PC-3 (cell line): ENCODE data around the gene RAB37. TPM values are rescaled to one million over a fixed set of nuclear protein-coding genes. Genes with fewer than 3 reads are reported as not detected.

Source experiments
- ATAC-seq: fragments of 200-7000 bp; cut with Tn5 transposase; 2 replicates; pipeline ENCODE4 v1.9.1; 2020; ENCODE audit warnings: mild to moderate bottlenecking, moderate library complexity
- BruUV-seq: library from RNA; stranded (reverse); fragments of 400-500 nt; replicated peaks from 2 replicates; lab custom pipeline; 2021; lab: Mats Ljungman, UMichigan
- CTCF ChIA-PET: fragments of 300-600 bp; sonication (Branson Sonifier 250); formaldehyde crosslinking; loops from one replicate; lab custom pipeline; 2022; ENCODE audit warnings: antibody characterized with exemption; lab: Charles Lee
- POLR2A ChIA-PET: fragments of 300-600 bp; sonication (Branson Sonifier 250); formaldehyde crosslinking; loops from one replicate; lab custom pipeline; 2022; ENCODE audit warnings: antibody characterized with exemption; ENCODE audit not compliant: unreplicated experiment; lab: Charles Lee
- DNase-seq: peaks from one replicate; pipeline ENCODE4 v3.0.0-alpha.2; 2015
- H2AFZ ChIP-seq: fragments of 300-600 bp; sonication (generic); 2 replicates; pipeline ENCODE4 v1.6.0; 2016; ENCODE audit warnings: antibody characterized with exemption, low read length
- H3F3A ChIP-seq: fragments of 300-600 bp; sonication (generic); one replicate; pipeline ENCODE4 v1.6.0; 2017; ENCODE audit warnings: antibody characterized with exemption, low read length, control low read depth, mild to moderate bottlenecking; ENCODE audit not compliant: unreplicated experiment
- H3K27ac ChIP-seq: fragments of 300-600 bp; sonication (generic); 2 replicates; pipeline ENCODE4 v1.5.1; 2016; ENCODE audit warnings: mild to moderate bottlenecking, low read length
- H3K27me3 ChIP-seq: fragments of 300-600 bp; sonication (generic); 2 replicates; pipeline ENCODE4 v1.6.1; 2016; ENCODE audit warnings: low read length, mixed read lengths
- H3K36me3 ChIP-seq: fragments of 300-600 bp; sonication (generic); 2 replicates; pipeline ENCODE4 v1.6.1; 2016; ENCODE audit warnings: low read depth, mixed run types, low read length, mixed read lengths
- H3K4me1 ChIP-seq: fragments of 300-600 bp; sonication (generic); 2 replicates; pipeline ENCODE4 v1.5.1; 2016; ENCODE audit warnings: low read length; ENCODE audit not compliant: insufficient read depth
- H3K4me2 ChIP-seq: fragments of 300-600 bp; sonication (generic); 2 replicates; pipeline ENCODE4 v1.6.0; 2016; ENCODE audit warnings: low read length
- H3K4me3 ChIP-seq: fragments of 300-600 bp; sonication (generic); 2 replicates; pipeline ENCODE4 v1.5.1; 2016; ENCODE audit warnings: mild to moderate bottlenecking, low read length, mixed read lengths
- H3K79me2 ChIP-seq: fragments of 300-600 bp; sonication (generic); 2 replicates; pipeline ENCODE4 v1.6.1; 2017; ENCODE audit warnings: low read length, mixed read lengths
- H3K9ac ChIP-seq: fragments of 300-600 bp; sonication (generic); 2 replicates; pipeline ENCODE4 v1.6.0; 2016; ENCODE audit warnings: mild to moderate bottlenecking, low read length
- H3K9me2 ChIP-seq: fragments of 300-600 bp; sonication (generic); replicated peaks from 2 replicates; pipeline ENCODE4 v1.6.1; 2016; ENCODE audit warnings: mixed run types, low read length, mixed read lengths
- H3K9me3 ChIP-seq: fragments of 300-600 bp; sonication (generic); 2 replicates; pipeline ENCODE4 v1.6.1; 2016; ENCODE audit warnings: low read length, mixed read lengths
- H4K20me1 ChIP-seq: fragments of 300-600 bp; sonication (generic); 2 replicates; pipeline ENCODE4 v1.6.1; 2016; ENCODE audit warnings: low read length, mixed read lengths
- EZH2 ChIP-seq: fragments of 300-600 bp; sonication (generic); IDR thresholded peaks from one replicate; pipeline ENCODE4 v1.6.1; 2017; ENCODE audit warnings: antibody characterized with exemption, mild to moderate bottlenecking, low read length; ENCODE audit not compliant: unreplicated experiment
- EZH2phosphoT487 ChIP-seq: fragments of 300-600 bp; sonication (generic); IDR thresholded peaks from 2 replicates; pipeline ENCODE4 v1.6.1; 2018; ENCODE audit warnings: mild to moderate bottlenecking, antibody characterized with exemption, low read length, borderline replicate concordance
- intact Hi-C: fragments of 100-400 bp; cut with micrococcal nuclease; formaldehyde crosslinking; loops from 2 replicates; pipeline ENCODE4 v1.9.0; 2023
- total RNA-seq: library from RNA; depleted of rRNA; stranded (reverse); fragments of >200 nt; gene quantifications from 2 replicates; pipeline ENCODE4 v1.2.3, GENCODE V29; 2014
- TF ChIP-seq, protein P1 (sequence below): fragments of 300-600 bp; sonication (generic); conservative IDR thresholded peaks from 2 replicates; pipeline ENCODE4 v1.5.1; 2017; ENCODE audit warnings: antibody characterized with exemption, low read depth, mild to moderate bottlenecking, low read length

Gene RAB37
- total RNA-seq, 1 experiment from 2014 or later: 0.66 TPM

DNA sequence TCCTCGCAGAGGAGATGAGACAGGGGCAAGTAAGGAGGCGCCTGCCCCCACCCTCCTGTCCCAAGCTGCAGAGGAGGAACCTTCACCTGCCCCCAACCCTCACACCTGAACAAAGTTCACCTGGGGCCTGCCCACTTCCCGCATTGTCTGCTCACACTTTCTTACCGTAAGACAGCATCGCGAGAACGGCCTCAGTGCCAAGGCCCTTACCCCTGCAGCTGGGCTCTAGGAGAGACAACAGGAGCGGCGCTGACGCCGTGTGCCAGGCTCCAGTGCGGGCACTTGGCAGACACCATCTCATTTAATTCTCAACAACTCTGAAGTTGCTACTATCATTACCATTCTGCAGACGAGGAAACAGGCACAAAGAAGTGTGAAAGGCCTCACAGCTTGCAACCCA is 35.0 kb downstream of the RAB37 start:
- H2AFZ ChIP-seq: no peak overlapping the region
- peaks cover 35% of the 10 kb centered on the region for H3K36me3 ChIP-seq
- DNase-seq (no peak), ATAC-seq (no peak)
- H3K4me3 ChIP-seq: no peak overlapping the region
- no TSS peak for BruUV-seq
- H3F3A ChIP-seq: no peaks in the 10 kb centered on the region
- CTCF ChIA-PET: interaction anchor here (2.7 kb wide), 1 partner anchor 26 kb away, joined by 29 read pairs; no protein-coding TSS in a partner anchor
- H3K27me3 ChIP-seq: no peaks in the 10 kb centered on the region
- intact Hi-C loops: no loop called here
- no peak overlapping the region for H3K27ac ChIP-seq
- no peak overlapping the region for H3K4me2 ChIP-seq
- no peaks in the 10 kb centered on the region for H4K20me1 ChIP-seq
- no peaks in the 10 kb centered on the region for H3K9me2 ChIP-seq
- POLR2A ChIA-PET: no interaction called here
- H3K9ac ChIP-seq: no peak overlapping the region
- H3K9me3 ChIP-seq: no peaks in the 10 kb centered on the region
- no peak for TF ChIP-seq EZH2
- TF ChIP-seq, protein P1, sequence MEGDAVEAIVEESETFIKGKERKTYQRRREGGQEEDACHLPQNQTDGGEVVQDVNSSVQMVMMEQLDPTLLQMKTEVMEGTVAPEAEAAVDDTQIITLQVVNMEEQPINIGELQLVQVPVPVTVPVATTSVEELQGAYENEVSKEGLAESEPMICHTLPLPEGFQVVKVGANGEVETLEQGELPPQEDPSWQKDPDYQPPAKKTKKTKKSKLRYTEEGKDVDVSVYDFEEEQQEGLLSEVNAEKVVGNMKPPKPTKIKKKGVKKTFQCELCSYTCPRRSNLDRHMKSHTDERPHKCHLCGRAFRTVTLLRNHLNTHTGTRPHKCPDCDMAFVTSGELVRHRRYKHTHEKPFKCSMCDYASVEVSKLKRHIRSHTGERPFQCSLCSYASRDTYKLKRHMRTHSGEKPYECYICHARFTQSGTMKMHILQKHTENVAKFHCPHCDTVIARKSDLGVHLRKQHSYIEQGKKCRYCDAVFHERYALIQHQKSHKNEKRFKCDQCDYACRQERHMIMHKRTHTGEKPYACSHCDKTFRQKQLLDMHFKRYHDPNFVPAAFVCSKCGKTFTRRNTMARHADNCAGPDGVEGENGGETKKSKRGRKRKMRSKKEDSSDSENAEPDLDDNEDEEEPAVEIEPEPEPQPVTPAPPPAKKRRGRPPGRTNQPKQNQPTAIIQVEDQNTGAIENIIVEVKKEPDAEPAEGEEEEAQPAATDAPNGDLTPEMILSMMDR: no peak
- TF ChIP-seq EZH2phosphoT487: no peak
- peaks cover 27% of the 10 kb centered on the region for H3K79me2 ChIP-seq
- H3K4me1 ChIP-seq: peaks cover 8% of the 10 kb centered on the region

DNA sequence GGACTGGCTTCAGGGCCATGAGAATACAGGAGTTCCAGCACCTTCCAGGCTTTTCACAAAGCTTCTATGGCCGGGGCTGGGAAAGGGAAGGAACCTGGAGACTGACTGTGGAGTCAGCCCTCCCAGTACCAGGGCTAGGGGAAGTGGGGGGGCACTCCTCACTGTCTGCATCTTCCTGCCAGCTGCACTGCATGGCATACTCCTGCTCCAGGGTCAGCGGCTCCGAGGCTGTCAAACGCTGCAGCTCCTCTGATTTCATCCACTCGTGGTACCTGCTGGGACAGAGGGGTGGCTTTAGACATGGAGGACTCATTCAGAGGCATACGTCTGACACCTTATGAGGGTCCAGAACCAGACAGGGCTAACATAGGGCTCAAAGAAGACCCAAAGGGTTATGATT is 36.4 kb downstream of the RAB37 start:
- CTCF ChIA-PET: no interaction called here
- Histone ChIP-seq H3K36me3 (peaks cover 35% of the 10 kb centered on the region), H3K4me2 (no peak overlapping the region), H2AFZ (no peak overlapping the region), H3K9me2 (no peaks in the 10 kb centered on the region), H3K9me3 (no peaks in the 10 kb centered on the region), H3F3A (no peaks in the 10 kb centered on the region), H3K4me1 (peaks cover 20% of the 10 kb centered on the region), H3K79me2 (peaks cover 40% of the 10 kb centered on the region), H3K4me3 (no peak overlapping the region), H3K27ac (no peak overlapping the region), H4K20me1 (no peaks in the 10 kb centered on the region), H3K9ac (no peak overlapping the region), H3K27me3 (no peaks in the 10 kb centered on the region)
- intact Hi-C loops: no loop called here
- DNase-seq (no peak), ATAC-seq (no peak)
- no TSS peak for BruUV-seq
- POLR2A ChIA-PET: no interaction called here
- TF ChIP-seq, protein P1: no peak
- TF ChIP-seq EZH2phosphoT487 (no peak), EZH2 (no peak)

DNA sequence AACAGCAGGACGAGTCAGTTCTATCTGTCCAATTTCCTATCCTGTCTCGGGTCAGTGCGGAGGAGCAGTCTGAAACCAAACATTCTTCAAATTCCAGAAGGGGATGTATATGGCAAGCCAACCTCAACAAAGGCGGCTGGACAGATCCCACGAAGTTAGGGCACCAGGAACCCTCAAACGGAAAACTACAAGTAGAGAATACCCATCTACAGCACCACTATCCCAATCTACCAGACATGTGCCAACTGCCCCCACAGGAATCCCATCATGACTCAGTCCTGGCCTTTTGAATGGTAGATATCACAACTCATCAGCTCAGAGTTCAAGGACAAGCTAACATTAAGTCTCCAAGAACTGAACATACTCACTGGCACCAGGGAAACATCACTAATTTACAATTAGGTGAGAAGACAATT is 36.8 kb downstream of the RAB37 start:
- intact Hi-C loops: no loop called here

More for the DNA sequence above, 36.8 kb downstream of the RAB37 start:
- Histone ChIP-seq H3K4me3 (no peak overlapping the region), H3F3A (no peaks in the 10 kb centered on the region), H3K4me1 (peaks cover 20% of the 10 kb centered on the region), H2AFZ (no peak overlapping the region), H4K20me1 (no peaks in the 10 kb centered on the region), H3K4me2 (no peak overlapping the region), H3K9me3 (no peaks in the 10 kb centered on the region), H3K36me3 (peaks cover 35% of the 10 kb centered on the region), H3K9ac (no peak overlapping the region), H3K9me2 (no peaks in the 10 kb centered on the region), H3K27ac (no peak overlapping the region), H3K27me3 (no peaks in the 10 kb centered on the region), H3K79me2 (peaks cover 40% of the 10 kb centered on the region)
- DNase-seq: no peak
- TF ChIP-seq EZH2 (no peak), EZH2phosphoT487 (no peak)
- TF ChIP-seq, protein P1: no peak
- ATAC-seq: no peak
- BruUV-seq: no TSS peak
- POLR2A ChIA-PET: no interaction called here
- CTCF ChIA-PET: no interaction called here
